Activated T-cell treated with anti-CD3 and anti-CD28 coated beads for 48 hours (primary cell): Measurements from ENCODE around the gene B3GNT7.

Experiments used
- DNase-seq: peaks from one replicate; pipeline ENCODE4 v3.0.0-alpha.2; 2020; ENCODE audit warnings: low read depth

B3GNT7 gene

DNA sequence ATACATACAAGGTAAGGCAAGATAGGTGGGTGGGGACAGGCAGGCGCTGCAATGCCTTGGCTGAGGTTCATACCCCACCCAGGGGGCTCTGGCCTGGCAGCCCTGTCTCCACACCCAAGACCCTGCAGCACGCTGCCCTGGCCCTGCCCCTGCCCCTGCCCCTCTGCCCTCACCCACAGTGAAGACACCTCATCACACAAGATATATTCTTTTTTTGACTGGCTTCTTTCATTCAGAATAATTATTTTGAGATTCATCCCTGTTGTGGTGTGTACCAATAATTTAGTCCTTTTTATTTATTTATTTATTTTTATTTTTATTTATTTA lies 11.4 kb upstream of the B3GNT7 start:
- DNase-seq, result no peak

- DNase-seq, result no peak
Measured at GRCh38 chr2:231384970-231385369, 10.5 kb upstream of the B3GNT7 start.

DNA sequence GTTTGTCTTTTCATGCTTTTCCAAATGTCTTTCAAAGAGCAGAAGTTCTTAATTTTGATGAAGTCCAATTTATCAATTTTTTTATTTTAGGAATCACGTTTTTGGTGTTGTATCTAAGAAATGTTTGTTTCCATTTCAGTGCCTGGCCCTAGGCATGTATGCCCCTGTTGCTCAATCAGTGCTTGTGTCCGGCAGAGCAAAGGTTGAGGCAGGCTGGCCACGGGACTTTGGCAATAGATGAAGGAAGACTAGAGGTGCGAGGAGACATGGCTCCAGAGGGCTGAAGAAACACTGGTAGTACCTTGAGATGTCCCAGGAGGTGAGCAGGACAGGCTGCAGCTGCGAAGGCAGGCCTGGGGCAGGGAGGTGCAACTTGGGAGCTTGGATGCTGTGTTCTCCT lies 10.1 kb upstream of the B3GNT7 start:
- DNase-seq, result no peak

GRCh38 chr2:231386446-231386845 lies 9.1 kb upstream of the B3GNT7 start:
- DNase-seq, result no peak

DNA sequence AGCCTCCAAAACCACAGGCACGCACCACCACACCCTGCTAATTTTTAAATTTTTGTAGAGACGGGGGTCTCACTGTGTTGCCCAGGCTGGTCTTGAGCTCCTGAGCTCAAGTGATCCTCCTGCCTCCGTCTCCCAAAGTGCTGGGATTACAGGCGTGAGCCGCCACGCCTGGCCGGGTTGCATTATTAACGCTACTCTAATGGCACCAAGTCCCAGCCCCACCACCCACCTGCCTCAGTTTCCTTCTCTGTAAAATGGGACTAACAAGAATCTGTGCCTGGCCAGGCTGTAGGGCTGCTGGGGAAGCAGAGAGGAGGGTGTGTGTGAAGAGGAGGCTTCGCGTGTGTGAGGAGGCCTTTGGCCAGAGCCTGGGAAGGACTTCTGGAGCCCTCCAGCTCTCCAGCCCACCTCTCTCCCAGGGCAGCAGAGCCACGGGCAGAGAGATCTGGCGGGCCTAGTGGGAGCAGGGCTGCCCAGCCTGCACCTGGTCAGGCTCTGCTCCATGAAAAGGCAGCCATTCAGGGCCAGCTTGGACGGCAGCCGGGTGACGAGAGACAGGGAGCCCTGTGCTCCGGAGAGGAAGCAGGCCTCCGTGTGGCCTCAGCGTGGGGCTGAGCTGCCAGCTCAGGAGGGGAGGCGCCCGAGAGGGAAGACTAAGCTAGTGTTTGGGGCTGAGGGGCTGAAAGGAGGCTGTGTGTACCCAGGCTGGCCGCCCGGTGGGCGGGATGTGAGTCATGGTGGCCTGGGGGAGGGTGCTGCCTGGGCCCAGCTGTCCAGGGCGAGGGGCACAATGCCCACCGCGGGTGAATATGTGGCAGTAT lies 7.4 kb upstream of the B3GNT7 start:
- no peak for DNase-seq

- no peak for DNase-seq
Measured at GRCh38 chr2:231388725-231389346, 6.7 kb upstream of the B3GNT7 start.

- DNase-seq, result no peak
Measured at GRCh38 chr2:231390667-231391066, 4.8 kb upstream of the B3GNT7 start.

GRCh38 chr2:231391981-231392380 lies 3.5 kb upstream of the B3GNT7 start:
- DNase-seq, result no peak

GRCh38 chr2:231392431-231393148 lies 2.9 kb upstream of the B3GNT7 start:
- DNase-seq, result no peak

- no peak for DNase-seq
Measured at GRCh38 chr2:231393149-231394131, 2.1 kb upstream of the B3GNT7 start.

- DNase-seq, result no peak
Measured at GRCh38 chr2:231394211-231395141, 1.0 kb upstream of the B3GNT7 start.

DNA sequence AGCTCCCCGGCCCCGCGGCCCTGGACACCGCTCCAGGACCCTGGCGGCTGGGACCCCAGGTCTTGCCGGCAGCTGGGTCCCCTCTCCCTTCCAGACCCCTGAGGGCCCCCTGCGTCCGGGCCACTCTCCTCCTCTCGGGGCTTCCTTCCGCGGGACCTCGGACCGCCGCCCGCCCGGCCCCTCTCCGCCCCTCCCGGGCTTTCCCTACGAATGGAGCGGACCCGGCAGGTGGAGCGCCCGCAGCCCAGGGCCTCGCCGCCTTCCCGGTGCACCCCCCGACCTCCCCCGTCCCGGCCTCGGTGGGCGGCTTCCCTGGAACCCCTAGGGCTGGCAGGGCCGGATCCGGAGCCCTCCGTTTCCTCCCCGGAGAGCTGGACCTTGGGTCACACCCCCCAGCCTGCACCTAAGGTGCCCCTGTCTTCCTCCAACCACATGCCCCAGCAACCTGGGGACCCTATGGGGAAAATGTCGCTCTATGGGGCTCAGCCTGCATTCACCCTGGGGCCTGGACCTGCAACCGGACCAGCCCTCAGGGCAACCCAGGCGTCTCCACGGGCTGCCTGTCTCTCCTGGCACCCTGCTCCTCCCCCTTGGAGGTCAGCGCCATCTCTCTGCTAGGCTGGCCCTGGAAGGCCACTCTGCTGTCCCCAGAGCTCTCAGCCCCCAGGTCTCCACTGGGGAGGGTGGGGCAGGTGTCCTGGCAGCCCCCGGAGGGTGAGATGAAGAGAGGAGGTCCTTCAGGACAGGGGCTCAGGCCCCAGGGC lies 730 bp downstream of the B3GNT7 start:
- no peak for DNase-seq

DNA sequence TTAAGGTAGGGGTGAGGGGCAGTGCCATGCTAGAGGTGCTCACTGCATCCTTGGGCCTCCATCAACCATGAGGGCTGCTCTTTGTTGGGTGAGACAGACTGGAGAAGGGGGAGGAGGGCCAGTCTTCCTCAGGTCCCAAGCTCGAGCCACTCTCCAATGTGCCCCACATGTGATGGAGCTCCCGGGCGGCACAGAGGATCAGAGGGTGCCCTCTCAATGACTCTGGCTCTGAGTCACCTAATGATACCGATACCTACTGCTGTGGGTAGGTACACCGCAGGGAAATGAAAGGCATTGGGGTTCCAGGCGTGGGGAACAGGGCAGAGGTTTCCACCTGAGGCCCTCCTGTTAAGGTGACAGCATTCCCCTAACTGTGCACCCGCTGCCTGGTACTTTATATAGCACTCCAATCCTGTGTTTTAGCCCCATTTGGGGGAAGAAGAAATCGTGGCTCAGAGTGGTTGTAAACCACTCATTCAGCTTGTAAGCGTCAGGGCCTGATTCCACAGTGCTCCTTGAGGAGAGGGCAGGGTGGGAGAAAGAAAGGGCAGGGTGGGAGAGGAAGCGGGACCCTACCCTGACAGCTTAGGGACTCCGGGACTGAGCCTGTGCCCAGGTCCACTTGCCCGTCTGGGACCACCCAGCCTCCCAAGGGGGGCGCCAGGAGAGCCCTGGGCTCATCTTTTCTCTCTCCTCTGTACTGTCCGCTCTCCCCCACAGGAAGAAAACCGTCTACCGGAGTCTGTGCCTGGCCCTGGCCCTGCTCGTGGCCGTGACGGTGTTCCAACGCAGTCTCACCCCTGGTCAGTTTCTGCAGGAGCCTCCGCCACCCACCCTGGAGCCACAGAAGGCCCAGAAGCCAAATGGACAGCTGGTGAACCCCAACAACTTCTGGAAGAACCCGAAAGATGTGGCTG lies 1.8 kb downstream of the B3GNT7 start:
- DNase-seq, result no peak

GRCh38 chr2:231397928-231398294 lies 2.4 kb downstream of the B3GNT7 start:
- no peak for DNase-seq

DNA sequence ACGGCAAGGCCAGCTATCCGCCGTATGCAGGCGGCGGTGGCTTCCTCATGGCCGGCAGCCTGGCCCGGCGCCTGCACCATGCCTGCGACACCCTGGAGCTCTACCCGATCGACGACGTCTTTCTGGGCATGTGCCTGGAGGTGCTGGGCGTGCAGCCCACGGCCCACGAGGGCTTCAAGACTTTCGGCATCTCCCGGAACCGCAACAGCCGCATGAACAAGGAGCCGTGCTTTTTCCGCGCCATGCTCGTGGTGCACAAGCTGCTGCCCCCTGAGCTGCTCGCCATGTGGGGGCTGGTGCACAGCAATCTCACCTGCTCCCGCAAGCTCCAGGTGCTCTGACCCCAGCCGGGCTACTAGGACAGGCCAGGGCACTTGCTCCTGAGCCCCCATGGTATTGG lies 3.1 kb downstream of the B3GNT7 start:
- DNase-seq, result no peak

DNA sequence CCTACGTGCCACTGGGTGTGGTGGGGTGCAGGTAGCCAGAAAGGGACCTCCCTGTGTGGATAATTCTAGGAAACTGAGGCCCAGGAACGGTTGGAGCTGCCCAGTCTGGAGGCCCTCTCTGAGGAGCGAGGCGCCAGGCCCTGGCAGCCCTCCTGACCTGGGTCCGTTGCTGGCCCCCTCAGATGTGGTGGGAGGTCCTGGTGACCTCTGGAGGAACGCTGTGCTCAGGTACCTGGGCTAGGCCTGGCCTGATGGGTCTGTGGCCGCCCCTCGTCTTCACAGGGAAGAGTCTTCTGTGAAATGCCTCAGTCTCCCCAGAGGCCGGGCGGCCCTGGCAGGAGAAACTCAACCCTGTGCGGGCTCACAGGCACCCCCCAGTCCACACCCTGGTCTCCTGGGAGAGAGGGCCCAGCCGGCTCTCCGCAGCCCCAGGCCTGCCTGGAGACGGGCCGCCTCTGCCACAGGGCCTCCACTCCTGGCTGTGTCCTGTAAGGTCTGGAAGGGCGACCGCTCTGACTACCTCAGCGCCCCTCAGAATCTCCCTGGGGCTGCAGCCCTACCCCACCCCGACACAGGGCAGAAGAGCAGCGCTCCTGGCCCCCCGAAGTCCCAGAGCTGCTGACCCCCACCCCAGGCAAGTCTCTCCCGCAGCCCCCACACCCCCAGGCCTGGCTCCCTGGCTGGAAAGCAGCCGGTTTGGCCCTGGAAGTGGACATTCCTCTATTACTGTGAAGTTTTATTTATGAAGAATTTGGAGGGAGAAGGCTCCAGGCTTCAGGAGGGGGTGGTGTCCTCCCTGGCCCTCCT lies 3.7 kb downstream of the B3GNT7 start:
- DNase-seq, result no peak

DNA sequence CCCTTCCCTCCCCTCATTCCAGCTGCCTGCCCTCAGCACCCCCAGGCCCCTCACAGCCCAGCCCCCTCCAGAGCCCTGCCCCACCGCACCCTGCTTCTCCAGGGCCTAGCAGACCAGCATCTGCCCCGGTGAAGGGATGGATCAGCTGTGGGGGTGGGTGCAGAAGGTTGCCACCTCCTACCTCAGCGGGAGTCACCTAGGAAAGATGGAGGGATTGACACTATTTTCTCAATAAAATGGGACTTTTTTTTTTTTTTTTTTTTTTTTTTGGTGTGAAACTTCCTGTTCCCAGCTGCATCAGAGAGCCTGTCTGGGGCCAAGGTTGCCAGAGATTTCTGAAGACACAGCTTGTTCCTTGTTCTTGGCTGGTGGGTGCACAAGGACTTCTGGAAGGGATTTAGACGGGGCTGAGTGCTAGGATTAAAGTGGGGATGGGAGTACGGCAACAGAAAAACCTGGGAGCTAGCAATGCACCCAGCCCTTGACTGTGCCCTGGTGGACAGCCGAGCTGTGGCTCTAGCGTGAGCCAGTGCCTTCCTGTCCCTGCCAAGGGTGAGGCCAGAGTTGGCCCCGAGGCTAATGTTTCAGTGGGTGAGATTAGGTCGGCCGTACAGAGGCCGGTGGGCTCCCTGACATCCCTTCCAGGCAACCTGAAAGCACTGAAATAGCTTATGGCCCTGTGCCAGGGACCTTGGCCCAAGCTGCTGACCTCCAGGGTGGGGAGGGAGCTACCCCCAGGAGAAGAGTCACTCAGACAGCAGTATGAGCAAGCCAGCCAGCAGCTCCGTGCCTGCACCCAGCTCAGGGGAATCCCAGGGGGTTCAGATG lies 4.6 kb downstream of the B3GNT7 start:
- no peak for DNase-seq
